ENCODE measurements around the gene DLG2. TPM values are rescaled to one million over a fixed set of nuclear protein-coding genes. Genes with fewer than 3 reads are reported as not detected.

The DLG2 gene
- total RNA-seq, 1 donor: 1.1 TPM

DNA sequence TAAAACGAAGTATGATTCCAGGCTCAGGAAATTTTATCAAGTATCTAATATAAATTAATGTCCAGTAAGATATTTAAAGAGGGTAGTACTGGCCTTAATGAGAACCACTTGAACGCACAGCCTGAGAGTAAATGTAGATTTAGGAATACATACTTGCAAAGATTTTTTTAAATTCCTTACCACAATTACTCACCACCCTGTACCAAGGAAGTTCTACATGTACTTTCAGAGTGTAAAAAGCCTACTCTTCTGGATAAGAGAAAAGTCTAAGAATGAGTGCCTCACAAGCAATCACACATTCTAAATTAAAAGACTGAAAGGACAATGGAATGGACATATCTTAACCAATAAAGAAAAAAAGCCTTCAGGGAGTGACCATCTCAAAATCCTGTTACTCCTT, 697.4 kb downstream of the DLG2 start:
- DNase-seq (ENCODE audit: low read depth in 2 of 3, low spot score in 2 of 3): no peak

DNA sequence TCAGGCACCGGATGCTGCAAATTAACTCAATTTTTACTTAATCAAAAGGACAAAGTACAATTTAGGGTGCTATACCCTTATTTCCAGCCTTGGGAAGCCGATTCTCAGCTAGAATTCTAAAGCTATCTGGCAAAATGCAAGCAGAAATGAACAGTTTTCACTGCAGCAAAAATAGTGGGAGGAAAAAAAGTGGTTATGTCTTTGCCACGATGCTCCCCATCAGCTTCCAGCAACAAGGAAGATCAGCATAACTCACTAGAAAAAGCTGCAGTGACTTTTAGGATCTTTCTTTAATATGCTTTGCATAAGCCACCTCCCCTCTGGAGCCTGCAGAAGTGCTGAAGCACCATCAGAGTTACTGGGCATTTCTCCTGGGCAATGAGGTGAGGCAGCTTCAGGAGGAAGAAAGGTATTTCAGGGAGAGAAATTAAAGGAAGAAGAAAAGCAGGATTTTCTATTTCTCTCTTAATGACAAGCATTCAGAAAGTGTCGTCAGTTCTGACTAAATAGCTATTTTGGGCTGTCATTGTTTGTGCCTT, 702.9 kb downstream of the DLG2 start:
- no peak for DNase-seq (ENCODE audit: low read depth in 2 of 3, low spot score in 2 of 3)

DNA sequence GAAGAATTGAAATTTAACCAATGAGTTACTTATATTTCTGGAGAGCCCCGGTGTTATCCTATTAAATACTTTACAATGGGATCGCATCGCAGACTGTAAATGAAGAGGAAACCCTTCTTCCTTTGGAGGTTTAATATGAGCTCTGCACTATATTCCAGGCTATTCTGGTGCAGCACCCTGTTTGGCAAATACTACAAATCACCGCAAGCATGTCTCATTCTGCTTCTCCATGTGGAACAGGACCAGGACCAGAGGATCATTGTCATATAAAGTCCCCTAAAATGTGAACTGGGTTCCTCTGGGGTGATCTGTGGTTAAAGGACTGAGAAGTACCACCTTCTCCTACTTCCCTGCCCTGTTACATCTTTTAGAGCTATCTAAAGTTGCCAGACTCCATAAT, 703.7 kb downstream of the DLG2 start:
- DNase-seq (ENCODE audit: low read depth in 2 of 3, low spot score in 2 of 3): no peak

DNA sequence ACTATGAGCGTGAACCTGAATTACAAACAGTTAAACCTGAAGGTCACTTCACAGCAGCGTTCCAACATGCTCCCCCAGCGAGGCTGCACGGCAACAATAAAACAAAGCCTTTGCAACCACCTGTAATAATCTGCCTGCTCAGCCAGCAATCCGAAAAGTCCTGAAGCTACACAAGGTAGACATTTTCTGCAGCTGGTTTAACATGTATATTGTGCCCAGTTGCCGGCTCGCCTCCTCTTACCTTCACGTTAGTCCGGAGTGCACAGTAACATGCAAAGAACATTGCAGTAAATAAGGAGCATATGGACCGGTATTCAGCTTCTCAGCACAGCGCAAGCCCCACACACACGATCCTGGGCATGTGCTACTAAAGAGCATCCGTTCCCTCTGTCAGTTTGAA, 704.3 kb downstream of the DLG2 start:
- no peak for DNase-seq (ENCODE audit: low read depth in 2 of 3, low spot score in 2 of 3)

DNA sequence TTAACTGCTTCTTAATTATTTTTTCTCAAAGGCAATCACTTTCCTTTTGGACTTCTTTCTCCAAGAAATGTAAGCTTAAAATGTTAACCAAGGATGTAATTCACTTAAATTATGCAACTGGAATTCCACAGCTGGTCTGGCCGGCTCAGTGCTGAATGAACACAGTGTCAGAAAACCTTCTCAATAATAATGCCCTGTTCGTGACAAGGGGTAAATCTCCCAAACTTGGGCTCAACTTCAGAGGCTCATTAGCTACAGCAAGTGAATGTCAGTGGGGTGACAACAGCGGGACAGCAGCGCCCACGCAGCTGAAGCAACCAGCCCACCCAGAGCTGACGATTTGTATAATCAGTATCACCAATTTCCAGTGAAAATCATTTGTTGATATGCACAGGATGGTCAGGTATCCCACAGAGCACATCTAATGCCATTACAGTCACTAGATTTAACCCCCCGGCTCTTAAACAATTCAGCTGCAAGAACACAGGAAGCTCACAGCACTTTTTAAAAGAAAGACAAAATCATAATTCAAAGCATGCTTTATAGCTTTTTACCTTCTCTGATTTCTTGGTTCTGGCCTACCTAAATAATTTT, 704.8 kb downstream of the DLG2 start:
- no peak for DNase-seq (ENCODE audit: low read depth in 2 of 3, low spot score in 2 of 3)

DNA sequence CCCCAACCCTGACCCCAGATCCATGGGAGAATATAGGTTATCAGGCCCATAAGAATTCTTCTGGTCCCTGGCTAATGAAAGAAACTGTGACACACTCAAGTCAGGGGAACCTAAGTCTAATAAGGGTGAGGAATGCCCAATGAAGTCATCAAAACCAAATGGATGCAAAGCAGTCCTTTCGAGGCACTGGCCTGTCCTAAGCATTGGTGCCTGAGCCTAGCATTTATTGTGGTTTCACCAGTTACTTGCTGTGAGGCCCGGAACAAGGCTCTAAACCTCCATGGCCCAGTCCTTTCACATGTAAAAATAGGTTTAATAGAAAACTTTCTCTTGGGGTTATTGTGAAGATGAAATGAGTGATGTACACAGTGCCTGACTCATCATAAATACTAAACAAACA, 712.6 kb downstream of the DLG2 start:
- DNase-seq (ENCODE audit: low read depth in 2 of 3, low spot score in 2 of 3): no peak

DNA sequence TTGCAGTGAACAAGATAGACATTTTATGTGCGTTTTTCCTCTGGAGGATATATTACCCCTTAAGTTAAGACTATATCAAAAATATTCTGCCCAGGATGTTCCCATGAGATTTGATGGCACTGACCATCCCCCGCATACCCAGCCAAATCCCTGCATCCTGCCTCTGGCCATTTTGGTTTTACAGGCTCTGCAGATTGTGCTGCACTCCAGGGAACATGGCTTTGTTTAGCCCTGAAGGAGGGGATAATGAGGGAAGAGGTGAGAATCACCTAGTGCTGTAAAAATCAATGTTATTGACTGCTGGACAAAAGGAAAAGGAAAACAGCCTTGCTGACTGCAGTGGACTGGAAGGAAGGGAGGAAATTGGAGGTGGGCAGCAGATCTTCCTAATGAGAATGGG, 717.4 kb downstream of the DLG2 start:
- DNase-seq (ENCODE audit: low read depth in 2 of 3, low spot score in 2 of 3): no peak

DNA sequence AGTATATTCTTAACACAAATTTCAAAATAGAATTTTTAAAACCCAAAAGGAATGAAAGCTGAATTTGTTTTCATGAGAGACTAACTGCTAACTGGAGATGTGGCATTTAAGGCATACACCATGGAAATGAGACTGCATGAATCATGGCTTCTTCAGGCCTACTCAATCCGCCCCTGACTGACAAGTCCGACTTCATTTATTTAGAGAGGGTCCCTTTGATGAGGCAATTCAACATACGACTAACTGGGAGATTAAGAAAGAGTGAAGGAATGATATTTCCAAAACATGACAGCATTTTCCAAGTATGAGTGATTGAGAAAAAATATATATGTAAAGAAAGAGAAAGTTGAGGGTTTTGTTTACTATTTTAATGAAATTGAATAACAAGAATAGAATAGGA, 720.1 kb downstream of the DLG2 start:
- DNase-seq (ENCODE audit: low read depth in 2 of 3, low spot score in 2 of 3): no peak

DNA sequence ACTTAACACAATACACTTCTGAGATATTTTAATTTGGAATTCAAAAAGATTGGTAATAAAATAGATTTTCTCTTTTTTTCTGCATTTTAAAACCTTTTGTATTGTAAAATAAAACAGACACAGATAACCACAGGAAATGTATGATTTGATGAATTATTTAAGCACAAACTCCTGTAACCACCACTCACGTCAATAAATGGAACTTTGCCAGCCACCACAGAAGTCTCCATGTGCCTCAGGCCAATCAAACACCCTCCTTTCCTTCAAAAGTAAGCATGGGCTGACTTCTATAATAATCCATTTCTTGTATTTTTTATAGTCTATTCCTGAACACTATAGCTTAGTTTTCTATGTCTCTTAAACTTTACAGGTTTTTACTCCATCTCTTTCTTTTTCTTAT, 721.7 kb downstream of the DLG2 start:
- DNase-seq (ENCODE audit: low read depth in 2 of 3, low spot score in 2 of 3): no peak

DNA sequence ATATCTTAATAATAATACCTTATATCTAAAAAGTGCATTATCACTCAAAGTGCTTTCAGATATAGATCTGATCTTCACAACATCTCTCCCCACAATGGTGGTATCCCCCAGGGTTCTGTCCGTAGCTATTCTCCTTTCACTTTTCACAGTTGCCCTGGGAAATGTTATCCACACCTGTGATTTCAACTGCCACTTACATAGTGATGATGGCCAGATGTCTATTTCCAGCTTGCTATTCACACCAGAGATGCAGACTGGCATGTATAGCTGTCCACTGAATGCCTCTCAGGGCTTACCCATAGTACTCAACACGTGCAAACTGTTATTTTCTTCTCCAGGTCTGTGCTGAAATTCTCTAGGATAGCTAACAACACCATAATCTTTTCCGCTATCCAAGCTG, 724.7 kb downstream of the DLG2 start:
- no peak for DNase-seq (ENCODE audit: low read depth in 2 of 3, low spot score in 2 of 3)

DNA sequence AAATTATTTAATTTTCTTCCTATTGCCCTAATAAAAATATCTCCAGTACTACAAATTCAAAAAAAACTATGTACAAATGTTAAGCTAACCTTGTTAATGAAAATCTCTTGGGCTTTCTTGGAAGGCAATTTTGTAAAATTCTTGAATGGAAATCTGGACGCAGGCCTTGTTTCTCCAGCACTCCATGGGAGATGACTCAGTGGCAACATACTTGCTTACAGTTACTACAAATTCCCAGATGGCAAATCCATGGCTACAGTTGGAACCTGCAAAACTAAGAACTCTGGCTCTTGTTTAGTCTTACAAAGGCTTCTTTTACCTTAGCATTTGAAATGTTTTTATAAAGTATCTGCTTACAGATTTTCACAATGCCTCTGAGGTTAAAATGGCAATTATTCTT, 725.2 kb downstream of the DLG2 start:
- DNase-seq (ENCODE audit: low read depth in 2 of 3, low spot score in 2 of 3): no peak

DNA sequence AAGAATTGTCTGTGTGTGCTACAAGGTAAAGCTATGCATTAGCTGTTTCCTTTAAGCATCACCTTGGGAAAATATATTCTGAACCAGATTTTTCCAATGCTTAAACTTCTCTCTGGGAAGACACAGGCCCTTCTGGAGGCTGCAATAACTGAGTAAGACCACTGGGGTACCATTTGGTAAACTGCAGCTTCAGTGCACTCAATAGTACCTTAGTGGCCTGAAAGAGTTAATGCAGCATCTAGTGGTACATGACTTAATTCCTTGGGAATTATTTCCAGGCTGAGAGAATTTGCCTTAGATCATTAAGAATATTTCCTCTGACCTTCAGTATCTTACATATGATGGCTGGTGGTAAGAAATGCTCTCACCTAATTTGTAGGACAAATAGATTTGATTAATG, 727.4 kb downstream of the DLG2 start:
- no peak for DNase-seq (ENCODE audit: low read depth in 2 of 3, low spot score in 2 of 3)

DNA sequence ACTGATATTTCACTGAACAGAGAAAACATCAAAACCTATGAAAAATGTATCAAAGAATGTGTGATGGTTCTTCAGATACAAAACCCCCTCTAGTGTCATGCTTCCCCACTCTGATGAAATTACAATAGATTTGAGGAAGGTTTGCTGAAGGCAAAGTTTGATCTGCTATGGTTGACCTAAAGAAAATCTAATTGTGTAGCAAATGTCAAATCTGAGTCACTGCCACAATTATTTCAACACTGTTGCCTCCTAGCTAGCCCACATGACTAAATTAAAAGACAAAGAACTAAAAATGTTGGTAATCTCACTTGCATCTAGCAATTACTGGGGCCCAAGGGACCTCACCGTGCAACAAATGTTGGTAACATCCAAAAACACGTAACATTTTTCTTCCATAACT, 728.0 kb downstream of the DLG2 start:
- no peak for DNase-seq (ENCODE audit: low read depth in 2 of 3, low spot score in 2 of 3)

DNA sequence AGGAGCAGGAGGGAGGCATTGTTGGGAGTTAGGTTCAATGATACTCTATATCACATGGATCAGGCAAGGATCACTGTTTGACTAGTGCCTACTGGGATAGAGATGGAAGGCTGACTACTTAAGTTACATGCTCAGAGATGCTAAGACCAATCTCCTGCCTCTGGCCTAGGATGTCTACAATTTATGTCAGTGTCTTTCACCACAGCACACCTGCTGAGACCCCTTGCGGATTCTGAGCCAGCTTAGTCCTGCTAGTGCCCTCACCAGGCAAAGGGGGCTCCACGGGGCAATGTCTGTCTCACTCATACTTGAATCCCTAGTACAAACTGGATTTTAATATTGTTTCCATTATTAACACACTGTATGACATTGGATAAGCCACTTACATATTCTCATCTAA, 732.5 kb downstream of the DLG2 start:
- no peak for DNase-seq (ENCODE audit: low read depth in 2 of 3, low spot score in 2 of 3)

DNA sequence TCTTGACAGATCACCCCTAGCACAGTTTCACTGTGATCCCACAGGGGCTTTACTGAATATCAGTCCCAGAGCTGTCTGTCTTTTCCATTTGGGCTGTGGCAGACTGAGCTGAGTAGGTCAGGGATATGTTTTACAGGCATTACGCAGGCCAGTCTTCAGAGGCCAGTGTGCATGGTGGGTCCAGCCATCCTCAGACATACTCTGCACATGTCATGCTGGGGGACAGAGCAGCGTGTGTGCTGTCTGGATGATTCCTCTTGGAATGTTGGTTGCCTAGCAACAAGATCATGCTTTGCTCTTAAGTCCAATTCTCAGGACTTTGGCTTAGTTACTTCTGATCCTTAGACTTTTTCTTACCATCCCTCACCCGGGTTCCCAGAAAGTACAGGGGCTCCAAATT, 736.5 kb downstream of the DLG2 start:
- no peak for DNase-seq (ENCODE audit: low read depth in 2 of 3, low spot score in 2 of 3)

DNA sequence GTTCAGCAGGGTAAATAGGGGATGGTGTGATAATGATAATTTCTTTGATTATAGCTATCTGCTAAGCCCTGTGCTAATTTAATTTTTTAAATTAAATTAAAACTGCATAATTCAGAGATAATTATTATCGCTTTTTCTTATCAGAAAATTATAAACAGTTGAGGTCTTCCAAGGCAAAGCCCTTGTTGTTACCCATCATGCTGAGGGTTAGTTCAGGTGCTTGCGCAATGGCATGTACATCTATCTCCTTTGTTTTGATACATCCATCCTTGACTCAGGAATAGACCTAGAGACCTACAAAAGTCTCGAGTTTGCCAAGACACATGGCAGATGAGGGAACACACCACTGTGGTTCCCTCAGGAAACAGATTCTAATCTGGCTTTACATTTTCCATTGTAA, 737.6 kb downstream of the DLG2 start:
- DNase-seq (ENCODE audit: low read depth in 2 of 3, low spot score in 2 of 3): no peak

DNA sequence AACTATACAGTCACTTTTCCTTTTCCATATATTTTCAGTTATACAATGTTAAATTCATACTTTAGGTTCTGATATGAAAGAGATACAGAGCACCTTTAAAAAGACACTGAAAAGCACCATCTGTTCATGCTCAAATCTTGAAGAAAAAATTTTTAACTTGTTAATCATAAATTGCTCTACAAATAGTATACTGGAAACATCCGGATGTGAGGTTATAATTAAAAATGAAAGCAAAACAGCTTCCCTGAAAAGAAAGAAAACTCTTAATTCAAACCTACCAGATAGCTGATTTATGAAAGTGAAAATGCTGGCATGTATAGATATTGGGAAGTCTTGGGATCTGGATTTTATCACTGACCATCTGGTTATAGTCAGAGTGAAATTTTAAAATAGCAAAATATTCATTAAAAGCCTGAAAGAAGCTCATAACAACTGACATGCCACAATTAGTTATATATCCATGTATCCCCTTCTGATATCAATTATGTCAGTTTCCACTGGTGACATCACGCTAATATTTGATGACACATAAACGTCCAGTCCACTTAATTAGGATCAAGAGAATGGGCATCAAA, 740.0 kb downstream of the DLG2 start:
- DNase-seq (ENCODE audit: low read depth in 2 of 3, low spot score in 2 of 3): no peak

DNA sequence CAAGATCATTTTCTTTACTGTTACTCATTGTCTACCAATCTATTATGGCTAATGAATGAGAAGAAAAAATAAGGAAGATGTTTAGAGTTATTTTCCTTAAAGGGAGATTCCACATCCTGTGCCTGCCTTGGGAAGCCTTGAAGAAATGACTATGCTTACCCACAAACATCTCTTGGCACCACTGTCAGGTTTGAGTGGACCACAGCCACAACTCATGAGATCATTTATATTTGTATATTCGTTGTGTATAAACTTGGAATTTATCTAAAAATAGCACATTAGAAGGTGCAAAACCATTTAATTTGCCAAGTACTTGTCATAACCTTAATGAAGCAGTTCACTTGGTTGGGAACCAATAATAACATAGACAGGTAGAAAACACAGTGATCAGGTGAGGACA, 740.8 kb downstream of the DLG2 start:
- DNase-seq (ENCODE audit: low read depth in 2 of 3, low spot score in 2 of 3): no peak

DNA sequence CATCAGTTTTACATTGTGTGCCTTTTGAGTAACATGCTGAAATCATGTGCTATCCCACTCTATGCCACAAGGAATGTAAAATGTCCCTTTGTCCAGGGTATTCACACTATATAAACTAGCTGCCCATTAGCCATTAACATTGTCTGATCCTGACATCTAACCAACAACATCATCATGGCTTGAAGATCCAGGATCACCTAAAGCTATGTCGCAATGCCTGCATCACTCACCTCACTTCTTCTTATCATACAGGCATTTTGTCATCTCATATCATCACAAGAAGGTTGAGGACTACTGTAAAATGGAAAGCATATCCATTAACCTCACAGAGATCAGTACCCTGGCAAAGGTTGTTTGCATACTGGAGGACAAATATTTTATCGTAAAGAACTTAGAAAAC, 742.3 kb downstream of the DLG2 start:
- DNase-seq (ENCODE audit: low read depth in 2 of 3, low spot score in 2 of 3): no peak

DNA sequence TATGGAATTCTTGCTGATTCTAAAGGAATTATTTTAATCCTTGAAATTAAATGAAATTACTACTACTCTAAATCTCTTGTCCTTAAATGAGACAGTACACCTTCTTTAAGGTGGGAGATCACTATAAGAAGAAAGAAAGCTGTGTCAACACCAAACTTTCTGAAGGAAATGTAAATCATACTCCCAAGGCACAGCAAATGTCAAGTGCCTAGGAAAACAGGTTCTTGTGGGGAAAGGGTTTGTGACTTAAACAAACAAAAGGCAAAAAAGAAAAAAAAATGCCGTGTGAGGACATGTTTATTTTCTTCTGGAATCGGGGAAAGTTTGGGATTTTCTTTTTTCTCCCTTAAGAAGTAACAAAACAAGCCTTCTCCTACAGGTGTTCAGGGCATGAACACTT, 745.1 kb downstream of the DLG2 start:
- no peak for DNase-seq (ENCODE audit: low read depth in 2 of 3, low spot score in 2 of 3)

DNA sequence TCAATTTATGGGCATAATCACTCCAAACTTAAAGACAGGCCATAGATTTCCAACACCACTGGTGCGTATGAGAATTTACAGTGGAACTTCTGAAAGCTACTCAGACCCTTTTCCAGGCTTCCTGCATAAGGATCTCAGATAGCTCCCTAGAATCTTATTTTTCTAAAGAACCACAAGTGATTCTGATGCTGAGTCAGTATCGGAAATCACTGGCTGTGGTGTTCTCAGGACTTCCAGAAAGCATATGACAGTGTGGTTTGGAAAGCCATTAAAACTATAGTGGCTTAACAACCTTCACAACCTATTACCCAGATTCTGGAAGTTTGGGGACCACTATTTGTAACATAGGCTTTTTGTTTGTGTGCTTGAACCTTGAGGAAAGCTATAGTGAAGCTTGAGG, 756.0 kb downstream of the DLG2 start:
- DNase-seq (ENCODE audit: low read depth in 2 of 3, low spot score in 2 of 3): no peak

DNA sequence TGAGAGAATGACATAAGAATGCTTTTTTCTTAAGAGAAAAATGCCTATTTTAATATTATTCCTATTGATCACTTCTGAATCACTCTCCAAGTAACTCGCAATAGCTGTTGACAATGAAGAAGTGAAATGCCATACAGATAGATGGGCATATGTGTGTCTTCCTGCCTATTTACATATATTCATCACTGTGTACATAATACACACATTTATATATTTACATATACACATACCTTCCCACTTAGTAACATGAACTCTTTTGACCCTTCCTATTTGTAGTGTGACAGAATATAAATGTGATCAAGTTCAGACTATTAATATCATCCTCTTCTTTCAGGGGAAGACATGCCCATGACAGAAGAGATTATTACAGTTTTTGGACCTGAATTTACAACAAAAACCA, 756.7 kb downstream of the DLG2 start:
- no peak for DNase-seq (ENCODE audit: low read depth in 2 of 3, low spot score in 2 of 3)

DNA sequence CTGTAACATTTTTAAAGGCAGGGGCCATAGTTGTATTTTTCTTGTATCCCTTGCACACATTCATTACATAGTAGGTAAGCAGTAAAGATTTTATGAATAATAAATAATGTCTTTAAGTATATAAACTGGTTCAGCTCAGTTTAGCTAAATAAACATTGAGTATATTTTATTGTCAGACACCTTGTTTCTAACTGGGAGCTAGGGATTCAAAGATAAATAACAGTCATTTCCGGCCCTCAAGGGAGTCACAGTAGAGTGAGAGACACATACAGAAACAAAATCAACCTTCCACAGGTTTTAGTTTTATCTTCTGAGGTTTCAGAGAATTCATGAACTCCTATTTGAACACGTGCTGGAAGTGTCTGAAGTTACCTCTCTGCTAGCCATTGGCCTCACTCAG, 760.2 kb downstream of the DLG2 start:
- no peak for DNase-seq (ENCODE audit: low read depth in 2 of 3, low spot score in 2 of 3)
